IMR-90 (cell line): ENCODE measurements around the gene YRDC. TPM values are rescaled to one million over a fixed set of nuclear protein-coding genes. Genes with fewer than 3 reads are reported as not detected.
A peak's percentile ranks its signal among the peaks of the same experiment; 100 is the strongest.

Experiments used
- ATAC-seq: fragments of 200-7000 bp; cut with Tn5 transposase; 2 replicates; pipeline ENCODE4 v1.9.1; 2020; ENCODE audit warnings: low read depth, mild to moderate bottlenecking, moderate library complexity
- BruUV-seq: library from RNA; stranded (reverse); fragments of 400-500 nt; replicated peaks from 2 replicates; lab custom pipeline; 2021; lab: Mats Ljungman, UMichigan
- CTCF ChIA-PET: fragments of 300-600 bp; formaldehyde crosslinking; extraction: SDS; loops from one replicate; lab custom pipeline; 2021; ENCODE audit warnings: antibody characterized with exemption; lab: Yijun Ruan, JAX
- POLR2A ChIA-PET: fragments of 300-600 bp; sonication (Branson Sonifier 250); formaldehyde crosslinking; loops from one replicate; lab custom pipeline; 2022; ENCODE audit warnings: antibody characterized with exemption; ENCODE audit not compliant: unreplicated experiment; lab: Charles Lee
- DNase-seq: peaks from one replicate; pipeline ENCODE4 v3.0.0; 2013
- H2AFZ ChIP-seq: replicated peaks from 2 replicates; pipeline ENCODE3; 2013; ENCODE audit warnings: low read length, mild to moderate bottlenecking; ENCODE audit not compliant: poor library complexity
- H2AK5ac ChIP-seq: 2 replicates; pipeline ENCODE4 v1.6.1; 2013; ENCODE audit warnings: low read depth, low read length, inconsistent platforms
- H2AK9ac ChIP-seq: replicated peaks from 2 replicates; pipeline ENCODE3; 2013; ENCODE audit warnings: mild to moderate bottlenecking, low read depth, low read length, moderate library complexity; ENCODE audit not compliant: poor library complexity
- H2BK120ac ChIP-seq: 2 replicates; pipeline ENCODE4 v1.6.1; 2013; ENCODE audit warnings: low read depth, low read length, inconsistent platforms
- H2BK15ac ChIP-seq: 3 replicates; pipeline ENCODE4 v1.6.1; 2013; ENCODE audit warnings: low read depth, low read length, inconsistent platforms
- H2BK20ac ChIP-seq: 2 replicates; pipeline ENCODE4 v1.6.1; 2013; ENCODE audit warnings: low read depth, mild to moderate bottlenecking, inconsistent platforms, low read length, moderate library complexity
- H2BK5ac ChIP-seq: 2 replicates; pipeline ENCODE4 v1.6.1; 2013; ENCODE audit warnings: mild to moderate bottlenecking, low read depth, low read length, inconsistent platforms; ENCODE audit not compliant: poor library complexity, severe bottlenecking
- H3K14ac ChIP-seq: replicated peaks from 2 replicates; pipeline ENCODE4 v1.6.1; 2013; ENCODE audit warnings: low read depth, low read length, inconsistent platforms
- H3K18ac ChIP-seq: 2 replicates; pipeline ENCODE4 v1.6.1; 2013; ENCODE audit warnings: low read depth, low read length, control low read depth
- H3K23ac ChIP-seq: 2 replicates; pipeline ENCODE4 v1.6.1; 2013; ENCODE audit warnings: low read depth, low read length, inconsistent platforms
- H3K27ac ChIP-seq: 2 replicates; pipeline ENCODE4 v1.5.1; 2013; ENCODE audit warnings: mild to moderate bottlenecking, control low read depth, low read length; ENCODE audit not compliant: insufficient read depth
- H3K27me3 ChIP-seq: 2 replicates; pipeline ENCODE4 v1.6.1; 2013; ENCODE audit warnings: low read length; ENCODE audit not compliant: control insufficient read depth, insufficient read depth
- H3K36me3 ChIP-seq: 2 replicates; pipeline ENCODE4 v1.6.1; 2013; ENCODE audit warnings: low read length, mixed read lengths; ENCODE audit not compliant: control insufficient read depth, insufficient read depth
- H3K4ac ChIP-seq: 2 replicates; pipeline ENCODE4 v1.6.1; 2013; ENCODE audit warnings: low read depth, low read length, inconsistent platforms
- H3K4me1 ChIP-seq: 2 replicates; pipeline ENCODE4 v1.6.1; 2013; ENCODE audit warnings: low read length, mixed read lengths; ENCODE audit not compliant: control insufficient read depth, insufficient read depth
- H3K4me2 ChIP-seq: 2 replicates; pipeline ENCODE4 v1.6.1; 2013; ENCODE audit warnings: low read depth, mild to moderate bottlenecking, control low read depth, low read length, moderate library complexity
- H3K4me3 ChIP-seq: 2 replicates; pipeline ENCODE4 v1.5.1; 2013; ENCODE audit warnings: low read depth, mild to moderate bottlenecking, control low read depth, low read length, moderate library complexity; ENCODE audit not compliant: insufficient read depth
- H3K56ac ChIP-seq: 2 replicates; pipeline ENCODE4 v1.6.1; 2013; ENCODE audit warnings: low read length, inconsistent platforms; ENCODE audit not compliant: insufficient read depth; ENCODE audit errors: extremely low read depth
- H3K79me1 ChIP-seq, 2 experiments: 2 replicates each; pipeline ENCODE4 v1.6.1; 2013; ENCODE audit warnings: low read length in 2 of 2, inconsistent platforms in 1 of 2, low read depth in 1 of 2
- H3K9ac ChIP-seq: 2 replicates; pipeline ENCODE4 v1.6.1; 2013; ENCODE audit warnings: low read depth, low read length, control low read depth
- H3K9me1 ChIP-seq: 2 replicates; pipeline ENCODE4 v1.6.1; 2013; ENCODE audit warnings: low read length, inconsistent platforms; ENCODE audit not compliant: insufficient read depth
- H3K9me3 ChIP-seq: 2 replicates; pipeline ENCODE4 v1.6.1; 2013; ENCODE audit warnings: low read length; ENCODE audit not compliant: control insufficient read depth, insufficient read depth
- H4K20me1 ChIP-seq: 2 replicates; pipeline ENCODE4 v1.6.1; 2013; ENCODE audit warnings: low read length, inconsistent platforms; ENCODE audit not compliant: insufficient read depth
- H4K5ac ChIP-seq: 2 replicates; pipeline ENCODE4 v1.6.1; 2013; ENCODE audit warnings: mild to moderate bottlenecking, low read depth, low read length, control low read depth
- H4K8ac ChIP-seq, 2 experiments: 2 replicates each; pipeline ENCODE4 v1.6.1; 2013; ENCODE audit warnings: low read depth in 2 of 2, low read length in 2 of 2, control low read depth in 1 of 2, inconsistent platforms in 1 of 2
- H4K91ac ChIP-seq: 2 replicates; pipeline ENCODE4 v1.6.1; 2013; ENCODE audit warnings: low read depth, low read length, inconsistent platforms; ENCODE audit not compliant: insufficient read depth
- MAFK ChIP-seq: IDR thresholded peaks from 2 replicates; pipeline ENCODE4 v1.6.1; 2012; ENCODE audit warnings: low read depth, low read length, improper control_type of control experiment
- MAZ ChIP-seq: IDR thresholded peaks from 2 replicates; pipeline ENCODE4 v1.6.1; 2012; ENCODE audit warnings: low read depth, mild to moderate bottlenecking, low read length, improper control_type of control experiment, moderate library complexity, borderline replicate concordance
- WGBS, 2 experiments: methylation state at CpG; one replicate each; pipeline versions ENCODE4 v1.1.5 to v1.1.7; 2013; ENCODE audit warnings: missing lambda C conversion rate in 2 of 2; ENCODE audit not compliant: insufficient read length in 1 of 2; ENCODE audit errors: extremely low coverage in 2 of 2; 5-methylcytosine and 5-hydroxymethylcytosine counted together
- dilution Hi-C: fragments of 300-500 bp; cut with HindIII; formaldehyde crosslinking; loops from one replicate; pipeline ENCODE4 v1.14.3; 2018; ENCODE audit warnings: low sequenced_read_pairs; ENCODE audit not compliant: unreplicated experiment
- in situ Hi-C: fragments of 300-500 bp; cut with MboI; formaldehyde crosslinking; loops from 3 replicates; pipeline ENCODE4 v1.14.3; 2019; ENCODE audit warnings: low sequenced_read_pairs, inconsistent platforms, mixed read lengths
- intact Hi-C: fragments of 100-400 bp; cut with micrococcal nuclease; formaldehyde crosslinking; loops from 2 replicates; pipeline ENCODE4 v1.10.0; 2022
- polyA plus RNA-seq, 3 experiments: library from polyadenylated mRNA; depleted of rRNA; stranded (reverse); fragments of >200 nt; gene quantifications; 2 replicates each; pipeline ENCODE4 v1.2.3, GENCODE V29; 2012; ENCODE audit warnings: low replicate concordance in 1 of 3
- total RNA-seq: library from RNA; depleted of rRNA; stranded (reverse); fragments of >200 nt; gene quantifications from 2 replicates; pipeline ENCODE4 v1.2.3, GENCODE V29; 2012

The YRDC gene
- total and polyA plus RNA-seq, 2 of the 4 experiments (the other 2 are of a cell fraction) = 21.0 to 21.7 TPM

DNA sequence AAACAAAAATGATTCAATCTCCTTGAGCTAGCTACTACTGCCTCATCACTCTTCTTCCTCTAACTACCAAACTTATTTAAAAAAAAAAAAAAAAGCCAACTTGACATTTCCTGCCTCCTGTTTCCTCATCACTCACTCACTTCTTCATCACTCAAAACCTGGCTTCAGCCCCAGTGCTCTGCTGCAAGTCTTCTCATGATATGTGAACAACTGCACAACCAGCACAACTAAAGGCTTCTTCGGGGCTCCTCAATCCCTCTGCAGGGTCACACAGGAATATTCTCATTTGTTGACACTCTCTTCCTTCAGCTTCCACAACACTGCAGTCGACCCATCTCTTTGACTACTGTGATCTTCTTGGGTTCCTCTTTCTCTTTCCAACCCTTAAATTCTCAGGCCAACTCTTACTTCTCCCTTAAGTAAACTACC lies 43.8 kb upstream of the YRDC start:
- no peak overlapping the region for H4K5ac ChIP-seq
- ATAC-seq = no peak
- H2AFZ ChIP-seq = no peak overlapping the region
- H2AK9ac ChIP-seq = no peak overlapping the region
- 92% methylated on average over 2 of the region's 2 CpGs; no CpG with 5 or more reads in 1 of the 2 experiments for WGBS, 2 experiments
- peaks cover 40 to 69% of the 10 kb centered on the region in 2 experiments for H3K79me1 ChIP-seq
- no peak overlapping the region for H2BK20ac ChIP-seq
- no peak overlapping the region; the same call in 1 of the 2 replicates for H3K23ac ChIP-seq
- H3K9me1 ChIP-seq = peaks cover 7% of the 10 kb centered on the region
- H2BK120ac ChIP-seq = no peak overlapping the region
- no peaks in the 10 kb centered on the region for H3K9me3 ChIP-seq
- no peaks in the 10 kb centered on the region for H3K27me3 ChIP-seq
- no peak overlapping the region for H3K9ac ChIP-seq
- peak; percentile 26 for DNase-seq
- no peak overlapping the region for H3K4me2 ChIP-seq
- no peak overlapping the region for H3K27ac ChIP-seq
- peaks cover 21% of the 10 kb centered on the region; the same call in 1 of the 2 replicates for H4K20me1 ChIP-seq
- H2BK5ac ChIP-seq = no peak overlapping the region
- H3K4me3 ChIP-seq = no peak overlapping the region
- H2AK5ac ChIP-seq = no peak overlapping the region
- no TSS peak for BruUV-seq
- no peak overlapping the region for H3K4ac ChIP-seq
- dilution Hi-C loops (no loop called here), intact Hi-C loops (no loop called here), in situ Hi-C loops (no loop called here)
- H3K4me1 ChIP-seq = peaks cover 4% of the 10 kb centered on the region; the same call in 1 of the 2 replicates
- no peak overlapping the region for H3K14ac ChIP-seq
- ChIA-PET CTCF (interaction anchor here (0.7 kb wide), 1 partner anchor 95 kb away, joined by 4 read pairs; no protein-coding TSS in a partner anchor), POLR2A (no interaction called here)
- TF ChIP-seq MAZ (no peak), MAFK (peak; percentile 10; the same call in 1 of the 2 replicates)
- H3K18ac ChIP-seq = no peak overlapping the region
- no peak overlapping the region for H2BK15ac ChIP-seq
- H3K36me3 ChIP-seq = peaks cover 8% of the 10 kb centered on the region
- H3K56ac ChIP-seq = no peak overlapping the region
- H4K91ac ChIP-seq = no peak overlapping the region
- H4K8ac ChIP-seq = no peak overlapping the region
